Measurements from ENCODE around the gene ZNF276.
"Not testable (repeated sequence)": the region's sequence is repeated elsewhere in the genome, so short reads cannot be mapped to it uniquely, and the experiment has no call there.

ZNF276 gene

GRCh38 chr16:89720813-89721545, at the start of gene ZNF276, which contains the start of gene VPS9D1:
Gene ZNF276, plus strand, starts transcription at chr16:89721537. Its CDS starts 104 bp downstream, at chr16:89721641.
Gene VPS9D1, minus strand, starts transcription at chr16:89720898. Its CDS starts 37 bp downstream, at chr16:89720861.
- FAIRE-seq, result no peak
- DNase-seq (ENCODE audit: insufficient read length, low spot score), result peak; percentile 70
- peak; percentile 51 for TF ChIP-seq POLR2A (IDR thresholded peaks at IDR 0.05; ENCODE audit: low read depth, low read length)

GRCh38 chr16:89671565-89671964, 49.8 kb upstream of the ZNF276 start:
- FAIRE-seq; DNase-seq (ENCODE audit: insufficient read length, low spot score): not testable (repeated sequence)

GRCh38 chr16:89672177-89672941, 49.0 kb upstream of the ZNF276 start:
- no peak for FAIRE-seq
- TF ChIP-seq POLR2A (IDR thresholded peaks at IDR 0.05; ENCODE audit: low read depth, low read length), result no peak

GRCh38 chr16:89678258-89678657, 43.1 kb upstream of the ZNF276 start:
- no peak for TF ChIP-seq POLR2A (IDR thresholded peaks at IDR 0.05; ENCODE audit: low read depth, low read length)
- FAIRE-seq (no peak), DNase-seq (ENCODE audit: insufficient read length, low spot score) (no peak)

More at GRCh38 chr16:89672177-89672941, 49.0 kb upstream of the ZNF276 start:
- no peak for DNase-seq (ENCODE audit: insufficient read length, low spot score)

- no peak for DNase-seq (ENCODE audit: insufficient read length, low spot score)
- TF ChIP-seq POLR2A (IDR thresholded peaks at IDR 0.05; ENCODE audit: low read depth, low read length), result no peak
- FAIRE-seq, result no peak
These were observed 35.4 kb upstream of the ZNF276 start for GRCh38 chr16:89685916-89686315.

- TF ChIP-seq POLR2A (IDR thresholded peaks at IDR 0.05; ENCODE audit: low read depth, low read length), result peak; percentile 84
- DNase-seq (ENCODE audit: insufficient read length, low spot score), result peak; percentile 96
- FAIRE-seq, result no peak
These were observed 34.7 kb upstream of the ZNF276 start, which contains the start of gene CDK10 for GRCh38 chr16:89686520-89687091. Gene CDK10, plus strand, starts transcription at chr16:89686689. Its CDS starts 22 bp downstream, at chr16:89686711.

- DNase-seq (ENCODE audit: insufficient read length, low spot score) (no peak), FAIRE-seq (no peak)
- no peak for TF ChIP-seq POLR2A (IDR thresholded peaks at IDR 0.05; ENCODE audit: low read depth, low read length)
These were observed 34.0 kb upstream of the ZNF276 start for GRCh38 chr16:89687092-89687940.

GRCh38 chr16:89688395-89688794, 32.9 kb upstream of the ZNF276 start:
- no peak for FAIRE-seq
- no peak for TF ChIP-seq POLR2A (IDR thresholded peaks at IDR 0.05; ENCODE audit: low read depth, low read length)
- DNase-seq (ENCODE audit: insufficient read length, low spot score), result no peak

GRCh38 chr16:89689142-89689541, 32.2 kb upstream of the ZNF276 start:
- DNase-seq (ENCODE audit: insufficient read length, low spot score), result no peak
- no peak for FAIRE-seq
- TF ChIP-seq POLR2A (IDR thresholded peaks at IDR 0.05; ENCODE audit: low read depth, low read length), result no peak

GRCh38 chr16:89689621-89690020, 31.7 kb upstream of the ZNF276 start:
- FAIRE-seq, result not testable (repeated sequence)

GRCh38 chr16:89690392-89690901, 30.9 kb upstream of the ZNF276 start:
- no peak for DNase-seq (ENCODE audit: insufficient read length, low spot score)
- no peak for TF ChIP-seq POLR2A (IDR thresholded peaks at IDR 0.05; ENCODE audit: low read depth, low read length)
- FAIRE-seq, result no peak

More at GRCh38 chr16:89689621-89690020, 31.7 kb upstream of the ZNF276 start:
- not testable (repeated sequence) for DNase-seq (ENCODE audit: insufficient read length, low spot score)

GRCh38 chr16:89691231-89691985, 29.9 kb upstream of the ZNF276 start:
- no peak for DNase-seq (ENCODE audit: insufficient read length, low spot score)
- TF ChIP-seq POLR2A (IDR thresholded peaks at IDR 0.05; ENCODE audit: low read depth, low read length), result no peak
- FAIRE-seq, result no peak
